Endothelial cell of umbilical vein (primary cell): Measurements from ENCODE around the gene DYNLT2. TPM values are rescaled to one million over a fixed set of nuclear protein-coding genes. Genes with fewer than 3 reads are reported as not detected.
A peak's percentile ranks its signal among the peaks of the same experiment; 100 is the strongest.

Experiments
- BruUV-seq: library from RNA; stranded (reverse); fragments of 400-500 nt; replicated peaks from 2 replicates; lab custom pipeline; 2021; lab: Mats Ljungman, UMichigan
- CTCF ChIA-PET: fragments of 300-600, 350-600 bp; sonication (Branson Sonifier 250); formaldehyde crosslinking; loops from one replicate; lab custom pipeline; 2021; ENCODE audit warnings: antibody characterized with exemption, inconsistent platforms; lab: Charles Lee
- POLR2A ChIA-PET: fragments of 300-600, 350-600 bp; sonication (Branson Sonifier 250); formaldehyde crosslinking; loops from one replicate; lab custom pipeline; 2021; ENCODE audit warnings: antibody characterized with exemption, inconsistent platforms; lab: Charles Lee
- DNase-seq: peaks from one replicate; pipeline ENCODE4 v3.0.0-alpha.2; 2011; ENCODE audit warnings: low read depth, low spot score
- FAIRE-seq: peaks from 2 replicates; lab custom pipeline; 2011; peaks lifted over from hg19 to GRCh38; lab: Jason Lieb, UNC
- H2AFZ ChIP-seq: 2 replicates; pipeline ENCODE4 v1.6.0; 2012; ENCODE audit warnings: low read depth, low read length, control low read depth, inconsistent platforms
- H3K27ac ChIP-seq: 2 replicates; pipeline ENCODE4 v1.5.1; 2011; ENCODE audit warnings: low read depth, mild to moderate bottlenecking, control low read depth, low read length, moderate library complexity; ENCODE audit not compliant: insufficient read depth
- H3K27me3 ChIP-seq, 2 experiments: 2 replicates each; pipeline versions ENCODE4 v1.6.0 to v1.6.1; 2011; ENCODE audit warnings: low read length in 2 of 2, mixed read lengths in 1 of 2; ENCODE audit not compliant: control insufficient read depth in 2 of 2, insufficient read depth in 2 of 2
- H3K36me3 ChIP-seq, 2 experiments: 2 replicates in 1 of 2; 3 replicates in 1 of 2; pipeline ENCODE4 v1.5.1; 2011; ENCODE audit warnings: low read length in 2 of 2, mild to moderate bottlenecking in 1 of 2, moderate library complexity in 1 of 2; ENCODE audit not compliant: control insufficient read depth in 2 of 2, insufficient read depth in 2 of 2; ENCODE audit errors: extremely low read depth in 1 of 2
- H3K4me1 ChIP-seq: 3 replicates; pipeline ENCODE4 v1.5.1; 2011; ENCODE audit warnings: mild to moderate bottlenecking, low read length; ENCODE audit not compliant: control insufficient read depth, insufficient read depth; ENCODE audit errors: extremely low read depth
- H3K4me2 ChIP-seq: 2 replicates; pipeline ENCODE4 v1.6.1; 2011; ENCODE audit warnings: low read length, control low read depth, mixed read lengths; ENCODE audit not compliant: insufficient read depth
- H3K4me3 ChIP-seq, 3 experiments: fragments of 200-600 bp in 1 of 3; sonication (generic), shearing (Covaris generic) in 1 of 3; replicated peaks in 1 of 3; 2 replicates each; pipeline ENCODE4 v1.5.1; 2011 to 2016; ENCODE audit warnings: control low read depth in 3 of 3, low read length in 3 of 3, mild to moderate bottlenecking in 2 of 3, inconsistent platforms in 1 of 3, low read depth in 1 of 3, moderate library complexity in 1 of 3; ENCODE audit not compliant: insufficient read depth in 1 of 3
- H3K79me2 ChIP-seq: 2 replicates; pipeline ENCODE4 v1.6.0; 2012; ENCODE audit warnings: low read length, inconsistent platforms; ENCODE audit not compliant: control insufficient read depth, insufficient read depth
- H3K9ac ChIP-seq: replicated peaks from 2 replicates; pipeline ENCODE3; 2011; ENCODE audit warnings: low read length, control low read depth; ENCODE audit not compliant: insufficient read depth; ENCODE audit errors: extremely low read depth
- H3K9me1 ChIP-seq: replicated peaks from 3 replicates; pipeline ENCODE4 v1.6.0; 2011; ENCODE audit warnings: mild to moderate bottlenecking, low read length; ENCODE audit not compliant: control insufficient read depth, insufficient read depth; ENCODE audit errors: extremely low read depth
- H3K9me3 ChIP-seq: replicated peaks from 2 replicates; pipeline ENCODE4 v1.5.1; 2012; ENCODE audit warnings: low read length, inconsistent platforms; ENCODE audit not compliant: control insufficient read depth, insufficient read depth
- H4K20me1 ChIP-seq: replicated peaks from 2 replicates; pipeline ENCODE3; 2011; ENCODE audit warnings: mild to moderate bottlenecking, low read length; ENCODE audit not compliant: control insufficient read depth, insufficient read depth; ENCODE audit errors: extremely low read depth
- EZH2 ChIP-seq: IDR thresholded peaks from 2 replicates; pipeline ENCODE4 v1.6.1; 2012; ENCODE audit warnings: borderline replicate concordance, low read depth, mild to moderate bottlenecking, moderate library complexity, low read length, inconsistent platforms; ENCODE audit not compliant: severe bottlenecking
- FOS ChIP-seq: IDR thresholded peaks from 2 replicates; pipeline ENCODE4 v1.6.1; 2011; ENCODE audit warnings: mild to moderate bottlenecking, low read length, moderate library complexity, borderline replicate concordance; ENCODE audit not compliant: insufficient read depth
- GATA2 ChIP-seq: IDR thresholded peaks from 2 replicates; pipeline ENCODE4 v1.7.0; 2011; ENCODE audit warnings: low read depth, mild to moderate bottlenecking, moderate library complexity, mixed read lengths, low read length; ENCODE audit not compliant: insufficient read length, insufficient read depth
- JUN ChIP-seq: IDR thresholded peaks from 2 replicates; pipeline ENCODE4 v1.6.1; 2011; ENCODE audit warnings: borderline replicate concordance, low read depth; ENCODE audit not compliant: insufficient read length, insufficient read depth
- POLR2A ChIP-seq: IDR thresholded peaks from 2 replicates; pipeline ENCODE4 v1.6.1; 2012; ENCODE audit warnings: low read depth, mild to moderate bottlenecking, control low read depth, low read length
- POLR2AphosphoS5 ChIP-seq: IDR thresholded peaks from 2 replicates; pipeline ENCODE4 v1.6.1; 2012; ENCODE audit warnings: low read depth, mild to moderate bottlenecking, control low read depth, low read length, moderate library complexity; ENCODE audit not compliant: insufficient read depth
- dilution Hi-C: fragments of 300-500 bp; cut with MboI; formaldehyde crosslinking; loops from one replicate; pipeline ENCODE4 v1.15.0; 2019; ENCODE audit warnings: low sequenced_read_pairs; ENCODE audit not compliant: extremely low pct_ligation_motif_present
- intact Hi-C: fragments of 100-400 bp; cut with micrococcal nuclease; formaldehyde crosslinking; loops from one replicate; pipeline ENCODE4 v1.10.0; 2022
- polyA plus RNA-seq, 4 experiments: library from polyadenylated mRNA; depleted of rRNA in 3 of 4; stranded (reverse) in 3 of 4; unstranded in 1 of 4; fragments of >200 nt; gene quantifications; 2 replicates each; pipeline versions ENCODE4 v1.2.1 to v1.2.3, GENCODE V29; 2011 to 2012; ENCODE audit warnings: missing spikeins in 1 of 4
- total RNA-seq: library from RNA; stranded (reverse); gene quantifications from 2 replicates; pipeline ENCODE4 v1.2.3, GENCODE V29; 2021
- TF ChIP-seq, protein P1 (sequence below), 2 donors: IDR thresholded peaks; 1 replicate in 1 of 2; 2 replicates in 1 of 2; pipeline ENCODE4 v1.5.1; 2011; ENCODE audit warnings: low read length in 2 of 2, mild to moderate bottlenecking in 2 of 2, moderate library complexity in 2 of 2, control low read depth in 1 of 2, inconsistent platforms in 1 of 2, low read depth in 1 of 2; ENCODE audit not compliant: insufficient read depth in 1 of 2; ENCODE audit errors: extremely low read depth in 1 of 2
- TF ChIP-seq, protein P2 (sequence below): IDR thresholded peaks from 2 replicates; pipeline ENCODE4 v1.6.1; 2011; ENCODE audit not compliant: insufficient read depth, insufficient read length

Gene DYNLT2
- total and polyA plus RNA-seq, 2 donors (not counting 3 experiments of a cell fraction or from before 2014, with no cell fraction given) = 0.39 to 0.88 TPM

- Histone ChIP-seq H3K4me3 (peak overlapping the region; percentile 62 to 95 (median 92)), H3K27ac (peak overlapping the region; percentile 83), H3K9me3 (no peaks in the 10 kb centered on the region), H4K20me1 (no peaks in the 10 kb centered on the region), H3K79me2 (peaks cover 11% of the 10 kb centered on the region), H3K4me2 (peak overlapping the region; percentile 92), H3K4me1 (peaks cover 14% of the 10 kb centered on the region), H3K36me3 (no peaks in the 10 kb centered on the region), H3K27me3 (no peaks in the 10 kb centered on the region), H3K9ac (peak overlapping the region; percentile 99), H2AFZ (peak overlapping the region; percentile 84), H3K9me1 (no peaks in the 10 kb centered on the region)
- BruUV-seq = TSS peak; percentile 44
- POLR2A ChIA-PET = interaction anchor here (0.8 kb wide), 1 partner anchor 51 kb away, joined by 3 read pairs; no protein-coding TSS in a partner anchor
- TF ChIP-seq, protein P1, sequence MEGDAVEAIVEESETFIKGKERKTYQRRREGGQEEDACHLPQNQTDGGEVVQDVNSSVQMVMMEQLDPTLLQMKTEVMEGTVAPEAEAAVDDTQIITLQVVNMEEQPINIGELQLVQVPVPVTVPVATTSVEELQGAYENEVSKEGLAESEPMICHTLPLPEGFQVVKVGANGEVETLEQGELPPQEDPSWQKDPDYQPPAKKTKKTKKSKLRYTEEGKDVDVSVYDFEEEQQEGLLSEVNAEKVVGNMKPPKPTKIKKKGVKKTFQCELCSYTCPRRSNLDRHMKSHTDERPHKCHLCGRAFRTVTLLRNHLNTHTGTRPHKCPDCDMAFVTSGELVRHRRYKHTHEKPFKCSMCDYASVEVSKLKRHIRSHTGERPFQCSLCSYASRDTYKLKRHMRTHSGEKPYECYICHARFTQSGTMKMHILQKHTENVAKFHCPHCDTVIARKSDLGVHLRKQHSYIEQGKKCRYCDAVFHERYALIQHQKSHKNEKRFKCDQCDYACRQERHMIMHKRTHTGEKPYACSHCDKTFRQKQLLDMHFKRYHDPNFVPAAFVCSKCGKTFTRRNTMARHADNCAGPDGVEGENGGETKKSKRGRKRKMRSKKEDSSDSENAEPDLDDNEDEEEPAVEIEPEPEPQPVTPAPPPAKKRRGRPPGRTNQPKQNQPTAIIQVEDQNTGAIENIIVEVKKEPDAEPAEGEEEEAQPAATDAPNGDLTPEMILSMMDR (IDR thresholded peaks at IDR 0.05; ENCODE audit: extremely low read depth in 1 of 2, insufficient read depth in 1 of 2, low read depth in 1 of 2, low read length in 2 of 2) = no peak
- TF ChIP-seq EZH2 = no peak
- no peak for TF ChIP-seq POLR2A
- no peak for TF ChIP-seq POLR2AphosphoS5
- TF ChIP-seq FOS = no peak
- TF ChIP-seq GATA2 = no peak
- TF ChIP-seq, protein P2, sequence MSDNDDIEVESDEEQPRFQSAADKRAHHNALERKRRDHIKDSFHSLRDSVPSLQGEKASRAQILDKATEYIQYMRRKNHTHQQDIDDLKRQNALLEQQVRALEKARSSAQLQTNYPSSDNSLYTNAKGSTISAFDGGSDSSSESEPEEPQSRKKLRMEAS = no peak
- no peak for TF ChIP-seq JUN
- CTCF ChIA-PET = interaction anchor here (1.0 to 2.0 kb wide), 6 partner anchors 11 to 765 kb away, joined by 3 to 5 read pairs (median 4); no protein-coding TSS in a partner anchor
- intact Hi-C loops = loop anchor here (5.0 kb wide), 1 partner anchor 540 kb away; no protein-coding TSS in a partner anchor
- DNase-seq (no peak), FAIRE-seq (peak; percentile 47)
- dilution Hi-C loops = no loop called here
Observed at GRCh38 chr6:169752074-169752623, 777 bp upstream of the DYNLT2 start.
